Activated CD4-positive, alpha-beta T cell treated with anti-CD3 and anti-CD28 coated beads for 36 hours (primary cell): ENCODE measurements around the gene TOM1L1. TPM values are rescaled to one million over a fixed set of nuclear protein-coding genes. Genes with fewer than 3 reads are reported as not detected.

Source experiments
- ATAC-seq: fragments of 200-7000 bp; cut with Tn5 transposase; one replicate; pipeline ENCODE4 v1.10.0; 2021; ENCODE audit warnings: mild to moderate bottlenecking, moderate library complexity
- CTCF ChIA-PET: fragments of 350-600 bp; sonication (Branson Sonifier 250); formaldehyde crosslinking; loops from one replicate; lab custom pipeline; 2021; ENCODE audit warnings: antibody characterized with exemption; lab: Charles Lee
- POLR2A ChIA-PET: fragments of 350-600 bp; sonication (Branson Sonifier 250); formaldehyde crosslinking; loops from one replicate; lab custom pipeline; 2021; ENCODE audit warnings: antibody characterized with exemption, inconsistent platforms; lab: Charles Lee
- DNase-seq: peaks from one replicate; pipeline ENCODE4 v3.0.0-alpha.2; 2020
- H3K27ac Mint-ChIP-seq: one replicate; pipeline ENCODE4 v1.8.0; 2021; ENCODE audit warnings: mixed read lengths
- H3K27me3 Mint-ChIP-seq: one replicate; pipeline ENCODE4 v1.8.0; 2021; ENCODE audit warnings: mixed read lengths
- H3K36me3 Mint-ChIP-seq: one replicate; pipeline ENCODE4 v1.8.0; 2021; ENCODE audit warnings: low read depth, mixed read lengths
- H3K4me1 Mint-ChIP-seq: one replicate; pipeline ENCODE4 v1.8.0; 2021; ENCODE audit warnings: mixed read lengths
- H3K4me3 Mint-ChIP-seq: one replicate; pipeline ENCODE4 v1.8.0; 2021; ENCODE audit warnings: mild to moderate bottlenecking, moderate library complexity, mixed read lengths
- H3K9me3 Mint-ChIP-seq: one replicate; pipeline ENCODE4 v1.8.0; 2021; ENCODE audit warnings: low read depth, mixed read lengths
- intact Hi-C, 2 experiments: fragments of 100-400 bp; cut with DNase I in 1 of 2; cut with micrococcal nuclease in 1 of 2; formaldehyde crosslinking; loops; one replicate each; pipeline versions ENCODE4 v1.14.2 to v1.15.1; 2022 to 2024; cut with DNase I, micrococcal nuclease
- total RNA-seq, 2 experiments: library from RNA; stranded (reverse); gene quantifications; one replicate each; pipeline ENCODE4 v1.2.3, GENCODE V29; 2021

Gene TOM1L1
- total RNA-seq, 2 experiments from 2014 or later, result 2.0 to 2.6 TPM

DNA sequence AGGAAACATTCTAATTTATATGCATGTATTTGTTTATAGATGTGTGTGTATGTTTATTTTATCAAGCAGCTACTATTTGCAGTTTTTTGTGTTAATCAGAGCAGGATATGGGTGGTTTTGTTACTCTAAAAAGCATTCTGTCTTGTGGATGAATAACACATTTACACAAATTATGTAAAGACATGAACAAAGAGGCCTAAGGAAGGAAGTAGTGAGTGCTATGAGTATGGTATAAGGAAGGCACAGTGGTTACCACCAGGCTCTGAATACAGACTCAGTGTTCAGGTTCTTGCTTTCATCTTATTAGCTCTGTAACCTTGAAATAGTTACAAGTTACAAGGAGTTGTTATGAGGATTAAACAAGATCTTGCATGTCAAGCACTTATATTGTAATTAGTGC, 101.8 kb downstream of the TOM1L1 start:
- ChIA-PET CTCF (interaction anchor here (0.8 to 1.7 kb wide), 3 partner anchors 9 to 354 kb away, joined by 3 to 5 read pairs (median 5); no protein-coding TSS in a partner anchor), POLR2A (no interaction called here)
- Mint-ChIP-seq H3K27ac (no peak overlapping the region), H3K27me3 (no peaks in the 10 kb centered on the region), H3K4me3 (no peak overlapping the region), H3K9me3 (no peaks in the 10 kb centered on the region), H3K36me3 (peaks cover 2% of the 10 kb centered on the region), H3K4me1 (no peaks in the 10 kb centered on the region)
- DNase-seq, result no peak
- intact Hi-C loops, result no loop called here
- ATAC-seq, result no peak

DNA sequence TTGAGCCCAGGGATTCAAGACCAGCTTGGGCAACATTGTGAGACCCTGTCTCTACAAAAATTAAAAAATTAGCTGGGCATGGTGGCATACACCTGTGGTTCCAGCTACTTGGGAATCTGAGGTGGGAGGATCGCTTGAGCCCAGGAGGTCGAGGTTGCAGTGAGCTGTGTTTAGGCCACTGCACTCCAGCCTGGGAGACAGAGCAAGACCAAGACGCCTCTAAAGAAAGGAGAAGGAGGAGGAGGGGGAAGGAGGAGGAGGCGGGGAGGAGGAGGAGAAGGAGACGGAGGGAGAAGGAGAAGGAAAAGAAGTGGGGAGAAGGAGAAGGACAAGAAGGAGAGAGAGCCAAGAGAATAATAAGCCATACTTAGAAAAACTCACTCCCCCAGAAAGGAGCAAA, 103.8 kb downstream of the TOM1L1 start:
- Mint-ChIP-seq H3K4me3 (no peak overlapping the region), H3K9me3 (no peaks in the 10 kb centered on the region), H3K36me3 (peaks cover 3% of the 10 kb centered on the region), H3K4me1 (no peaks in the 10 kb centered on the region), H3K27me3 (no peaks in the 10 kb centered on the region), H3K27ac (no peak overlapping the region)
- CTCF ChIA-PET, result interaction anchor here (0.8 to 4.3 kb wide), 2 partner anchors 11 to 350 kb away, joined by 3 to 27 read pairs; no protein-coding TSS in a partner anchor
- ATAC-seq (no peak), DNase-seq (no peak)
- POLR2A ChIA-PET, result no interaction called here
- intact Hi-C loops, result no loop called here

DNA sequence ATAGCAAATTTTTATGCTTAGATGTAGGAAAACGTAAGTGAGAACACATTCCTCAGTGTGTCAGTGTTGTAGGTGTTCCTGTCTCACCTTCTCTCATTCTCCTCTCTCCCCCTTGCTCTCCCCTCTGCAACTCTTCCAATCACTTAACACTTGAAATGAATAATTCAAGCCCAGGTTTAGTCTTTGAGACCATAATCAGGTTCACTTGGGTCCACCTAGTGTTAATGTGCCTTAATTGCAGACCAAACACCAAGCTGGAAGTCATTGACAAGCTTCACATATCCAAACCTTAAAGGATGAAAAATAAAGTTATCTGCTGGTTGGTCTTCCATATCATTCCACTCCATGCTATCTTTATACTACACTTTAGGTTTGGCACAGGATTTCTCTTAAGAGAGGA, 104.9 kb downstream of the TOM1L1 start:
- CTCF ChIA-PET, result interaction anchor here (1.1 to 4.3 kb wide), 5 partner anchors 9 to 32 kb away, joined by 4 to 27 read pairs (median 5); no protein-coding TSS in a partner anchor
- Mint-ChIP-seq H3K27me3 (no peaks in the 10 kb centered on the region), H3K36me3 (peaks cover 3% of the 10 kb centered on the region), H3K9me3 (no peaks in the 10 kb centered on the region), H3K4me3 (no peak overlapping the region), H3K27ac (no peak overlapping the region), H3K4me1 (no peaks in the 10 kb centered on the region)
- DNase-seq, result no peak
- intact Hi-C loops, result no loop called here
- POLR2A ChIA-PET, result no interaction called here
- no peak for ATAC-seq

Other genes with a start within 250 kb of the TOM1L1 start
- 10 to 100 TPM; 42.6 to 45.4 TPM for gene COX11, start 67.8 kb downstream of the TOM1L1 start, total RNA-seq
- 1 to 10 TPM; 5.4 to 7.2 TPM for gene STXBP4, start 67.9 kb downstream of the TOM1L1 start, total RNA-seq